Keratinocyte (primary cell): ENCODE measurements around the gene VPS35L. TPM values are rescaled to one million over a fixed set of nuclear protein-coding genes. Genes with fewer than 3 reads are reported as not detected.

ENCODE experiments used
- DNase-seq: peaks from one replicate; pipeline ENCODE4 v3.0.0-alpha.2; 2011; ENCODE audit warnings: low read depth, missing footprints, low spot score
- FAIRE-seq: peaks from 2 replicates; lab custom pipeline; 2011; peaks lifted over from hg19 to GRCh38; lab: Jason Lieb, UNC
- H2AFZ ChIP-seq: 2 replicates; pipeline ENCODE4 v1.6.0; 2012; ENCODE audit warnings: low read length, control low read depth, inconsistent platforms; ENCODE audit not compliant: control insufficient read depth
- H3K27ac ChIP-seq: 2 replicates; pipeline ENCODE4 v1.5.1; 2011; ENCODE audit warnings: low read length; ENCODE audit not compliant: control insufficient read depth, insufficient read depth
- H3K27me3 ChIP-seq: 3 replicates; pipeline ENCODE4 v1.6.0; 2011; ENCODE audit warnings: low read length; ENCODE audit not compliant: control insufficient read depth, insufficient read depth; ENCODE audit errors: extremely low read depth
- H3K36me3 ChIP-seq, 2 experiments: 2 replicates in 1 of 2; 3 replicates in 1 of 2; pipeline ENCODE4 v1.5.1; 2011; ENCODE audit warnings: low read length in 2 of 2, mild to moderate bottlenecking in 1 of 2; ENCODE audit not compliant: control insufficient read depth in 2 of 2, insufficient read depth in 2 of 2; ENCODE audit errors: extremely low read depth in 1 of 2
- H3K4me1 ChIP-seq: 3 replicates; pipeline ENCODE4 v1.5.1; 2011; ENCODE audit warnings: low read length; ENCODE audit not compliant: control insufficient read depth, insufficient read depth; ENCODE audit errors: extremely low read depth
- H3K4me2 ChIP-seq: 3 replicates; pipeline ENCODE4 v1.6.0; 2011; ENCODE audit warnings: low read depth, low read length; ENCODE audit not compliant: control insufficient read depth, insufficient read depth; ENCODE audit errors: extremely low read depth
- H3K4me3 ChIP-seq, 3 experiments: fragments of 200-600 bp in 1 of 3; sonication (generic) in 1 of 3; 2 replicates in 2 of 3; 3 replicates in 1 of 3; pipeline ENCODE4 v1.5.1; 2011 to 2016; ENCODE audit warnings: low read length in 3 of 3, mild to moderate bottlenecking in 3 of 3, control low read depth in 2 of 3, inconsistent platforms in 1 of 3, low read depth in 1 of 3, mixed read lengths in 1 of 3, mixed run types in 1 of 3, moderate library complexity in 1 of 3; ENCODE audit not compliant: control insufficient read depth in 2 of 3, insufficient read depth in 2 of 3; ENCODE audit errors: extremely low read depth in 1 of 3
- H3K79me2 ChIP-seq: 2 replicates; pipeline ENCODE4 v1.6.0; 2012; ENCODE audit warnings: low read length; ENCODE audit not compliant: control insufficient read depth, insufficient read depth
- H3K9ac ChIP-seq: 3 replicates; pipeline ENCODE4 v1.6.0; 2011; ENCODE audit warnings: low read length; ENCODE audit not compliant: control insufficient read depth, insufficient read depth; ENCODE audit errors: extremely low read depth
- H3K9me1 ChIP-seq: 3 replicates; pipeline ENCODE4 v1.6.0; 2011; ENCODE audit warnings: low read length; ENCODE audit not compliant: control insufficient read depth, insufficient read depth; ENCODE audit errors: extremely low read depth
- H3K9me3 ChIP-seq: 2 replicates; pipeline ENCODE4 v1.5.1; 2012; ENCODE audit warnings: low read depth, low read length; ENCODE audit not compliant: control insufficient read depth
- H4K20me1 ChIP-seq: 3 replicates; pipeline ENCODE4 v1.6.0; 2011; ENCODE audit warnings: low read length; ENCODE audit not compliant: control insufficient read depth, insufficient read depth; ENCODE audit errors: extremely low read depth
- CTCF ChIP-seq, 3 experiments: IDR thresholded peaks in 1 of 3; conservative IDR thresholded peaks in 1 of 3; optimal IDR thresholded peaks in 1 of 3; 2 replicates in 2 of 3; 3 replicates in 1 of 3; pipeline versions ENCODE3 to v1.5.1; 2011; ENCODE audit warnings: low read length in 3 of 3, mild to moderate bottlenecking in 3 of 3, moderate library complexity in 2 of 3, control low read depth in 1 of 3, inconsistent platforms in 1 of 3; ENCODE audit not compliant: insufficient read depth in 2 of 3; ENCODE audit errors: extremely low read depth in 1 of 3
- EZH2 ChIP-seq: IDR thresholded peaks from one replicate; pipeline ENCODE4 v1.6.1; 2012; ENCODE audit warnings: inconsistent platforms, mild to moderate bottlenecking, low read length, moderate library complexity
- dilution Hi-C: fragments of 300-500 bp; cut with MboI; formaldehyde crosslinking; loops from one replicate; pipeline ENCODE4 v1.7.0; 2020; ENCODE audit warnings: low sequenced_read_pairs; ENCODE audit not compliant: extremely low pct_ligation_motif_present
- polyA plus RNA-seq, 5 experiments: library from polyadenylated mRNA; depleted of rRNA in 3 of 5; stranded (reverse) in 3 of 5; stranded (forward) in 1 of 5; unstranded in 1 of 5; fragments of >200 nt; gene quantifications; 1 replicate in 1 of 5; 2 replicates in 3 of 5; 3 replicates in 1 of 5; pipeline versions ENCODE4 v1.2.1 to v1.2.3, GENCODE V29; 2011 to 2012; ENCODE audit warnings: missing spikeins in 2 of 5, low read depth in 1 of 5, low replicate concordance in 1 of 5

VPS35L gene
- polyA plus RNA-seq, 1 donor (not counting 4 experiments of a cell fraction or from before 2014, with no cell fraction given) = 22.1 TPM

GRCh38 chr16:19607616-19608280, 52.2 kb downstream of the VPS35L start:
- Histone ChIP-seq H3K9ac (no peak overlapping the region), H3K9me3 (no peaks in the 10 kb centered on the region), H3K4me3 (no peak overlapping the region), H2AFZ (no peak overlapping the region), H3K79me2 (no peaks in the 10 kb centered on the region), H3K4me2 (no peak overlapping the region), H3K36me3 (peaks cover 5% of the 10 kb centered on the region in 2 experiments), H4K20me1 (no peaks in the 10 kb centered on the region), H3K9me1 (no peaks in the 10 kb centered on the region), H3K27ac (no peak overlapping the region), H3K27me3 (no peaks in the 10 kb centered on the region), H3K4me1 (no peaks in the 10 kb centered on the region)
- DNase-seq (no peak), FAIRE-seq (no peak)
- dilution Hi-C loops = no loop called here
- TF ChIP-seq EZH2 (no peak), CTCF (optimal IDR thresholded peaks at IDR 0.05 in 1 of 3, IDR thresholded peaks at IDR 0.05 in 1 of 3, conservative IDR thresholded peaks at IDR 0.05 in 1 of 3; ENCODE audit: extremely low read depth in 1 of 3, insufficient read depth in 2 of 3, low read length in 3 of 3) (no peak)

GRCh38 chr16:19609359-19609758, 53.9 kb downstream of the VPS35L start:
- TF ChIP-seq CTCF (optimal IDR thresholded peaks at IDR 0.05 in 1 of 3, IDR thresholded peaks at IDR 0.05 in 1 of 3, conservative IDR thresholded peaks at IDR 0.05 in 1 of 3; ENCODE audit: extremely low read depth in 1 of 3, insufficient read depth in 2 of 3, low read length in 3 of 3) (no peak), EZH2 (no peak)
- no peak overlapping the region for H3K9ac ChIP-seq
- no peaks in the 10 kb centered on the region for H3K9me1 ChIP-seq
- H3K4me2 ChIP-seq = no peak overlapping the region
- H3K79me2 ChIP-seq = no peaks in the 10 kb centered on the region
- no peak for DNase-seq
- dilution Hi-C loops = no loop called here
- H3K9me3 ChIP-seq = no peaks in the 10 kb centered on the region
- no peak overlapping the region for H3K4me3 ChIP-seq
- no peaks in the 10 kb centered on the region for H4K20me1 ChIP-seq
- H2AFZ ChIP-seq = no peak overlapping the region
- no peak for FAIRE-seq
- no peaks in the 10 kb centered on the region for H3K27me3 ChIP-seq
- H3K36me3 ChIP-seq = peaks cover 0 to 5% of the 10 kb centered on the region in 2 experiments
- no peak overlapping the region for H3K27ac ChIP-seq
- no peaks in the 10 kb centered on the region for H3K4me1 ChIP-seq
